PC-9 (cell line): ENCODE data around the gene GAL3ST3. TPM values are rescaled to one million over a fixed set of nuclear protein-coding genes. Genes with fewer than 3 reads are reported as not detected.
A peak's percentile ranks its signal among the peaks of the same experiment; 100 is the strongest.

ENCODE experiments used
- BruUV-seq: library from RNA; stranded (reverse); fragments of 400-500 nt; replicated peaks from 2 replicates; lab custom pipeline; 2021; lab: Mats Ljungman, UMichigan
- CTCF ChIA-PET: fragments of 300-600 bp; sonication (Branson Sonifier 250); formaldehyde crosslinking; loops from one replicate; lab custom pipeline; 2022; ENCODE audit warnings: antibody characterized with exemption; lab: Charles Lee
- POLR2A ChIA-PET: fragments of 300-600 bp; sonication (Branson Sonifier 250); formaldehyde crosslinking; loops from one replicate; lab custom pipeline; 2022; ENCODE audit warnings: antibody characterized with exemption; ENCODE audit not compliant: unreplicated experiment; lab: Charles Lee
- DNase-seq, 2 experiments: peaks; one replicate each; pipeline versions ENCODE4 v3.0.0 to v3.0.0-alpha.2; 2015 to 2022; ENCODE audit warnings: mixed read lengths in 1 of 2
- H2AFZ ChIP-seq: fragments of 200-600 bp; sonication (generic); 2 replicates; pipeline ENCODE4 v1.8.1; 2017; ENCODE audit warnings: antibody characterized with exemption
- H3F3A ChIP-seq: fragments of 200-600 bp; sonication (generic); 2 replicates; pipeline ENCODE4 v1.8.1; 2017; ENCODE audit warnings: antibody characterized with exemption, mild to moderate bottlenecking, low read depth; ENCODE audit not compliant: insufficient read depth
- H3K27ac ChIP-seq: fragments of 200-600 bp; sonication (generic); 2 replicates; pipeline ENCODE4 v1.6.1; 2016; ENCODE audit warnings: mixed run types
- H3K27me3 ChIP-seq: fragments of 200-600 bp; sonication (generic); 2 replicates; pipeline ENCODE4 v1.6.1; 2016; ENCODE audit warnings: low read depth, mixed run types; ENCODE audit not compliant: insufficient read depth
- H3K36me3 ChIP-seq: fragments of 200-600 bp; sonication (generic); 2 replicates; pipeline ENCODE4 v1.6.1; 2016; ENCODE audit warnings: low read depth, mixed run types
- H3K4me1 ChIP-seq: fragments of 200-600 bp; sonication (generic); replicated peaks from 2 replicates; pipeline ENCODE4 v1.6.1; 2016; ENCODE audit warnings: mixed run types; ENCODE audit not compliant: insufficient read depth
- H3K4me2 ChIP-seq: fragments of 200-600 bp; sonication (generic); 2 replicates; pipeline ENCODE4 v1.6.1; 2017; ENCODE audit warnings: mixed run types
- H3K4me3 ChIP-seq: fragments of 200-600 bp; sonication (generic); 2 replicates; pipeline ENCODE4 v1.6.1; 2016; ENCODE audit warnings: mixed run types
- H3K79me2 ChIP-seq: fragments of 200-600 bp; sonication (generic); 2 replicates; pipeline ENCODE4 v1.6.1; 2017; ENCODE audit warnings: low read depth, mixed run types
- H3K9me2 ChIP-seq: fragments of 200-600 bp; sonication (generic); 2 replicates; pipeline ENCODE4 v1.8.1; 2017; ENCODE audit warnings: mild to moderate bottlenecking; ENCODE audit not compliant: insufficient read depth
- H3K9me3 ChIP-seq: fragments of 200-600 bp; sonication (generic); 2 replicates; pipeline ENCODE4 v1.8.1; 2016; ENCODE audit warnings: low read depth; ENCODE audit not compliant: insufficient read depth
- H4K20me1 ChIP-seq: fragments of 200-600 bp; sonication (generic); 2 replicates; pipeline ENCODE4 v1.8.1; 2017; ENCODE audit not compliant: insufficient read depth
- EZH2 ChIP-seq: fragments of 200-600 bp; sonication (generic); IDR thresholded peaks from 2 replicates; pipeline ENCODE4 v1.8.0; 2017; ENCODE audit warnings: antibody characterized with exemption, low read depth
- intact Hi-C: fragments of 100-400 bp; cut with micrococcal nuclease; formaldehyde crosslinking; loops from one replicate; pipeline ENCODE4 v1.10.0; 2022; ENCODE audit not compliant: unreplicated experiment
- total RNA-seq: library from RNA; stranded (reverse); gene quantifications from 2 replicates; pipeline ENCODE4 v1.2.3, GENCODE V29; 2021
- TF ChIP-seq, protein P1 (sequence below): fragments of 200-600 bp; sonication (generic); conservative IDR thresholded peaks from 2 replicates; pipeline ENCODE4 v1.6.1; 2017; ENCODE audit warnings: mixed run types, antibody characterized with exemption, mild to moderate bottlenecking, moderate library complexity

The GAL3ST3 gene
- total RNA-seq, 1 experiment from 2014 or later = not detected

DNA sequence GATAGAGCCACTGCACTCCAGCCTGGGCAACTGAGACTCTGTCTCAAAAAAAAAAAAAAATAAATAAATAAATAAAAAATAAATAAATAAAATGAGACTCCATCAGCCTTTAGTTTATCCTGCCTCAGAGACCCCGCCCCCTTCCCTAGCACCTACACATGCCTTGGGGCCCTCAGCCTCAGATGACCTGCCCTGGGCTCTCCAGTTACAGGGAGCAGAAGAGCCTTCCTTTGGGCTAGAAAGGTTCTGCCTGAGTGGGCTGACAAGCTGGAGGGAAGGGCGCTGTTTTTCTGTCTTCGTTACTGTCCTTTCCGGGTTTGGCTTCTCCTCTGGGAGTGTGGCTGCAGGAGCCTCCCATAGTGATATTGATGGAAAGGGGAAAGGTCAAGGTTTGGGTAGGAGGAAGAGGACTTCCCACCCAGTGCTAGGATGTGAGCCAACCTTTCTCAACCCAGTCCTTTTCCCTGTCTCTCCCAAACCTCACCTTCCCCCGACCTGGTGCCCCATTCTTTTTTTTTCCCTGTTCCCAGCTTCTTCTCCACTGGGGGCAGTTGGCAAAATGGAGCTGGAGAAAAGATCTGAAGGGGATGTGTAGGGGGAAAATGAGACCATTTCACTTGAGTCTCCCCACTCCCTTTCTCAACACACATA is 1.7 kb upstream of the GAL3ST3 start:
- Histone ChIP-seq H3K4me3 (peak overlapping the region; percentile 99; the same call in 1 of the 2 replicates), H3F3A (peaks cover 27% of the 10 kb centered on the region), H3K79me2 (peaks cover 36% of the 10 kb centered on the region), H2AFZ (peak overlapping the region; percentile 97), H3K27me3 (no peaks in the 10 kb centered on the region), H3K4me2 (peak overlapping the region; percentile 96), H3K27ac (peak overlapping the region; percentile 75), H4K20me1 (peaks cover 11% of the 10 kb centered on the region; the same call in 1 of the 2 replicates), H3K36me3 (peaks cover 16% of the 10 kb centered on the region), H3K9me2 (no peaks in the 10 kb centered on the region), H3K4me1 (peaks cover 20% of the 10 kb centered on the region), H3K9me3 (no peaks in the 10 kb centered on the region)
- ChIA-PET POLR2A (interaction anchor here (0.7 kb wide), 2 partner anchors 338 to 759 kb away, joined by 5 read pairs; no protein-coding TSS in a partner anchor), CTCF (interaction anchor here (0.6 kb wide), 5 partner anchors 12 to 369 kb away, joined by 3 to 9 read pairs (median 4); partner anchors contain the start of gene FIBP)
- DNase-seq = no peak
- TF ChIP-seq, protein P1, sequence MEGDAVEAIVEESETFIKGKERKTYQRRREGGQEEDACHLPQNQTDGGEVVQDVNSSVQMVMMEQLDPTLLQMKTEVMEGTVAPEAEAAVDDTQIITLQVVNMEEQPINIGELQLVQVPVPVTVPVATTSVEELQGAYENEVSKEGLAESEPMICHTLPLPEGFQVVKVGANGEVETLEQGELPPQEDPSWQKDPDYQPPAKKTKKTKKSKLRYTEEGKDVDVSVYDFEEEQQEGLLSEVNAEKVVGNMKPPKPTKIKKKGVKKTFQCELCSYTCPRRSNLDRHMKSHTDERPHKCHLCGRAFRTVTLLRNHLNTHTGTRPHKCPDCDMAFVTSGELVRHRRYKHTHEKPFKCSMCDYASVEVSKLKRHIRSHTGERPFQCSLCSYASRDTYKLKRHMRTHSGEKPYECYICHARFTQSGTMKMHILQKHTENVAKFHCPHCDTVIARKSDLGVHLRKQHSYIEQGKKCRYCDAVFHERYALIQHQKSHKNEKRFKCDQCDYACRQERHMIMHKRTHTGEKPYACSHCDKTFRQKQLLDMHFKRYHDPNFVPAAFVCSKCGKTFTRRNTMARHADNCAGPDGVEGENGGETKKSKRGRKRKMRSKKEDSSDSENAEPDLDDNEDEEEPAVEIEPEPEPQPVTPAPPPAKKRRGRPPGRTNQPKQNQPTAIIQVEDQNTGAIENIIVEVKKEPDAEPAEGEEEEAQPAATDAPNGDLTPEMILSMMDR = no peak
- no peak for TF ChIP-seq EZH2
- intact Hi-C loops = loop anchor here (5.0 kb wide), 1 partner anchor 478 kb away; the partner anchor contains the start of genes FAM89B and ZNRD2
- no TSS peak for BruUV-seq

GRCh38 chr11:66047541-66048365 is 1.2 kb downstream of the GAL3ST3 start:
- ChIA-PET CTCF (interaction anchor here (1.0 kb wide), 1 partner anchor 35 kb away, joined by 3 read pairs; no protein-coding TSS in a partner anchor), POLR2A (no interaction called here)
- Histone ChIP-seq H3K79me2 (peaks cover 6% of the 10 kb centered on the region), H3K27me3 (no peaks in the 10 kb centered on the region), H3K4me3 (no peak overlapping the region), H3K27ac (no peak overlapping the region), H3K4me2 (no peak overlapping the region), H3F3A (peaks cover 20% of the 10 kb centered on the region), H4K20me1 (no peaks in the 10 kb centered on the region), H3K36me3 (no peaks in the 10 kb centered on the region), H3K9me2 (no peaks in the 10 kb centered on the region), H3K9me3 (no peaks in the 10 kb centered on the region), H2AFZ (no peak overlapping the region), H3K4me1 (peaks cover 10% of the 10 kb centered on the region)
- intact Hi-C loops = no loop called here
- DNase-seq = no peak
- no TSS peak for BruUV-seq
- TF ChIP-seq EZH2 = no peak
- TF ChIP-seq, protein P1 = no peak

DNA sequence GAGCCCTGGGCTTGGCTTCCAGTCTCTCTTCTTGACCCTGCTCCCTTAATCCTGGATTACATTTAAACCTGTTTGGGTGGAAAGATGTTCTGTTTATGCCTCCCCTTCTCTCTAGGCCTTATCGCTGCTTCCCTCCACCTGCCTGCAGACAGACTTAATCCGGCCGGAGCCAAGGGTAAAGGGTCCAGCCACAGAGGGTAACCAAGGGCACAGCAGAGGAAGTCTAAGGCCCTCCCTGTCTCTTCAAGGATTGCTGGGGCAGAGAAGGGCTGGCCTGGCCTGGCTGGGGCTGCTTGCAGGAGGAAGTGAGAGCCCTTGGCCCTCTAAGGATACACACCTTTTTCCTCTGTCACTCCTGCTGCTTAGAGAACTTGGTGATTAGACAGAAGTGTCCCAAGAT is 2.1 kb downstream of the GAL3ST3 start:
- intact Hi-C loops = no loop called here
- no peak overlapping the region for H2AFZ ChIP-seq
- H3K4me1 ChIP-seq = peaks cover 10% of the 10 kb centered on the region
- H3K4me2 ChIP-seq = no peak overlapping the region
- H3K79me2 ChIP-seq = no peaks in the 10 kb centered on the region
- DNase-seq = no peak
- no peak overlapping the region for H3K4me3 ChIP-seq
- no peaks in the 10 kb centered on the region for H3K27me3 ChIP-seq
- ChIA-PET CTCF (no interaction called here), POLR2A (no interaction called here)
- no peaks in the 10 kb centered on the region for H3K9me2 ChIP-seq
- H3K9me3 ChIP-seq = no peaks in the 10 kb centered on the region
- TF ChIP-seq EZH2 = no peak
- TF ChIP-seq, protein P1 = no peak
- H3K36me3 ChIP-seq = no peaks in the 10 kb centered on the region
- H3K27ac ChIP-seq = no peak overlapping the region
- H3F3A ChIP-seq = peaks cover 15% of the 10 kb centered on the region
- BruUV-seq = no TSS peak
- H4K20me1 ChIP-seq = no peaks in the 10 kb centered on the region
